ENCODE data around the gene DCC.

Gene DCC

GRCh38 chr18:52499644-52500043 lies 159.6 kb downstream of the DCC start:
- DNase-seq (ENCODE audit: low read depth) = no peak

- no peak for DNase-seq (ENCODE audit: low read depth)
These were observed 164.6 kb downstream of the DCC start for GRCh38 chr18:52504589-52504988.

- no peak for DNase-seq (ENCODE audit: low read depth)
These were observed 170.1 kb downstream of the DCC start for GRCh38 chr18:52510139-52510538.

GRCh38 chr18:52518086-52518485 lies 178.1 kb downstream of the DCC start:
- DNase-seq (ENCODE audit: low read depth) = no peak

- no peak for DNase-seq (ENCODE audit: low read depth)
These were observed 179.0 kb downstream of the DCC start for GRCh38 chr18:52519021-52519420.

- DNase-seq (ENCODE audit: low read depth) = no peak
These were observed 183.6 kb downstream of the DCC start for GRCh38 chr18:52523566-52523965.

GRCh38 chr18:52531836-52532235 lies 191.8 kb downstream of the DCC start:
- DNase-seq (ENCODE audit: low read depth) = no peak

- DNase-seq (ENCODE audit: low read depth) = no peak
These were observed 196.0 kb downstream of the DCC start for GRCh38 chr18:52536039-52536438.

GRCh38 chr18:52537261-52537660 lies 197.3 kb downstream of the DCC start:
- DNase-seq (ENCODE audit: low read depth) = no peak

GRCh38 chr18:52541056-52541455 lies 201.1 kb downstream of the DCC start:
- no peak for DNase-seq (ENCODE audit: low read depth)

- no peak for DNase-seq (ENCODE audit: low read depth)
These were observed 204.1 kb downstream of the DCC start for GRCh38 chr18:52544086-52544485.

- DNase-seq (ENCODE audit: low read depth) = no peak
These were observed 206.8 kb downstream of the DCC start for GRCh38 chr18:52546686-52547346.

- no peak for DNase-seq (ENCODE audit: low read depth)
These were observed 213.4 kb downstream of the DCC start for GRCh38 chr18:52553441-52553840.

GRCh38 chr18:52554180-52554579 lies 214.2 kb downstream of the DCC start:
- no peak for DNase-seq (ENCODE audit: low read depth)

GRCh38 chr18:52567360-52567759 lies 227.4 kb downstream of the DCC start:
- DNase-seq (ENCODE audit: low read depth) = no peak

GRCh38 chr18:52569492-52569891 lies 229.5 kb downstream of the DCC start:
- DNase-seq (ENCODE audit: low read depth) = no peak

GRCh38 chr18:52570975-52571374 lies 231.0 kb downstream of the DCC start:
- no peak for DNase-seq (ENCODE audit: low read depth)

GRCh38 chr18:52572036-52573000 lies 232.3 kb downstream of the DCC start:
- DNase-seq (ENCODE audit: low read depth) = no peak

GRCh38 chr18:52577795-52578194 lies 237.8 kb downstream of the DCC start:
- no peak for DNase-seq (ENCODE audit: low read depth)

- no peak for DNase-seq (ENCODE audit: low read depth)
These were observed 242.1 kb downstream of the DCC start for GRCh38 chr18:52582061-52582460.

GRCh38 chr18:52582516-52582915 lies 242.5 kb downstream of the DCC start:
- no peak for DNase-seq (ENCODE audit: low read depth)

GRCh38 chr18:52588931-52589330 lies 248.9 kb downstream of the DCC start:
- DNase-seq (ENCODE audit: low read depth) = no peak

- DNase-seq (ENCODE audit: low read depth) = no peak
These were observed 256.9 kb downstream of the DCC start for GRCh38 chr18:52596748-52597435.

Measured in fibroblast of gingiva (primary cell).